ENCODE results near the gene MCUB. TPM values are rescaled to one million over a fixed set of nuclear protein-coding genes. Genes with fewer than 3 reads are reported as not detected.

The MCUB gene
- total RNA-seq, 4 donors from 2014 or later = 20.3 to 48.6 (median 26.7) TPM

DNA sequence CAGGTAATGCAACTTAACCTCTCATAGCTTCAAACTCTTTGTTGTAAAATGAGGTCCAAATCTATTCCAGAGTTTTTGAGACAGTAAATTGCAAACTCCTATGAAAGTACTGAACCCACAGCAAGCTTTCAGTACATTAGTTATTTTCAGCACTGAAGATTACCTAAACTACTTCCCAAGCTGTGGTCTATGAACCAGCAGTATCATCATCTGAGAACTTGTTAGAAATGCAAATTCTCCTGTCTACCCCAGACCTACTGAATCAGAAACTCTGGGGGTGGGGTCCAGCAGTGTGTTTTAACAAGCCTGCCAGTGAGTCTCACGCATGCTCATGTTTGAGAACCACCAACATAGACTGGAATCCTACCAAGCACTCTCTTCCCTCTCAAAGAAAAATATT, 148.9 kb downstream of the MCUB start:
- ATAC-seq (ENCODE audit: low FRiP score) (no peak), DNase-seq (ENCODE audit: low spot score) (no peak)
- TF ChIP-seq CTCF (IDR thresholded peaks at IDR 0.05) = no peak

DNA sequence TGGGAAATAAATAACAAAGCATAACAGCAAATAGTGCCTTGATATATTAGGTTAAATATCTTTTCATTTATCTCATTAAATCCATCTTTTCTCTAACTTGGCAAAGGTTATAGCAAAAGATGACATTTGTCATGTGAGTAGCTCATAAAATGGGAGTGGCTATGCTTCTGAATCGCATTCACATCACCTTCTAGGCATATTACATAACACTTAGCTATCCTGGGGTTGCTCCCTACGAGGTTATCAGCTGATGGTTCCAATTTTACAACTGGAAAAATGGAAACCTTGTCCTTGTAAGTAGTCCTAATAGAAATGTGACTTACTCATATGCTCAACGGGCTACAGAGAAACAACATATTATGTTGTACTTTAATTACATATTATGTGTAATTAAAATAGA, 153.5 kb downstream of the MCUB start:
- ATAC-seq (ENCODE audit: low FRiP score) (no peak), DNase-seq (ENCODE audit: low spot score) (no peak)
- TF ChIP-seq CTCF (IDR thresholded peaks at IDR 0.05) = no peak

DNA sequence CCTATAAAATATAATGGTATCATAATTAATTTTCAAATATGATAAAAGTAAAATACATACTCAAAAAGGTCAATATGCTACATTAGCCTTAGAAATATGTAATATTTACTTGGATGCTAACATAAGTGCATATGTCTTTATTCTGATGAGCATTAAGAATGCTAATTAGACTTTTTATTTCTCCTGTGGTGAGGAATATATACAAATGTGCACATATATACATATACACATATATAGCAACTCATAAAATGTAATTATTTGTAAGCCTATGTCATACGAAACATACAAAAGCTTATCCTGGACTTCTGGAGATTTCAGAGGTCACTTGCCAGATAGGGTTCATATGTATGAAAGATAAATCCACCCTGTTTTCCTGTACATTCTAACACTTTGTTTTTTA, 158.7 kb downstream of the MCUB start:
- no peak for DNase-seq (ENCODE audit: low spot score)
- TF ChIP-seq CTCF (IDR thresholded peaks at IDR 0.05) = no peak

GRCh38 chr4:109719604-109720003, 159.6 kb downstream of the MCUB start:
- ATAC-seq (ENCODE audit: low FRiP score) (no peak), DNase-seq (ENCODE audit: low spot score) (no peak)
- TF ChIP-seq CTCF (IDR thresholded peaks at IDR 0.05) = no peak

More for the DNA sequence above, 158.7 kb downstream of the MCUB start:
- no peak for ATAC-seq (ENCODE audit: low FRiP score)

DNA sequence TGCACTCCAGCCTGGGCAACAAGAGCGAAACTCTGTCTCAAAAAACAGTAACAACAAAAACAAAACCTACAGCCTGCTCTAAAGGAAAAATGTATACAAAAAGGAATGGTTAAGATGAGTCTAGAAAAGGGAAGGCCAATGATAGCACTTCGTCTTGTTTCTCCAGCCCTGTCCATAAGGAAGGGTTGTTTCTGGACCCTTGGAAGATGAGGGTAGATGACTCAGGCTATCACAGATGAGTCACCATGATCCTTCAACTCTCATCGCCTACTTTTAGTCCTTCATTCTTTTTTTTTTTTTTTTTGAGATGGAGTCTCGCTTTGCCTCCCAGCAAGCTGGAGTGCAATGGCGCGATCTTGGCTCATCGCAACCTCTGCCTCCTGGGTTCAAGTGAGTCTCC, 161.0 kb downstream of the MCUB start:
- ATAC-seq (ENCODE audit: low FRiP score) (no peak), DNase-seq (ENCODE audit: low spot score) (no peak)
- no peak for TF ChIP-seq CTCF (IDR thresholded peaks at IDR 0.05)

GRCh38 chr4:109722357-109722756, 162.3 kb downstream of the MCUB start:
- ATAC-seq (ENCODE audit: low FRiP score) (no peak), DNase-seq (ENCODE audit: low spot score) (no peak)
- TF ChIP-seq CTCF (IDR thresholded peaks at IDR 0.05) = no peak

- TF ChIP-seq CTCF (IDR thresholded peaks at IDR 0.05) = no peak
- ATAC-seq (ENCODE audit: low FRiP score) (no peak), DNase-seq (ENCODE audit: low spot score) (no peak)
Observed at GRCh38 chr4:109723110-109723509, 163.1 kb downstream of the MCUB start.

Measured in omental fat pad (tissue), 4 donors.